Measurements from ENCODE around the gene ADGRV1. TPM values are rescaled to one million over a fixed set of nuclear protein-coding genes. Genes with fewer than 3 reads are reported as not detected.
A peak's percentile ranks its signal among the peaks of the same experiment; 100 is the strongest.

The ADGRV1 gene
- total and polyA plus RNA-seq, 3 donors from 2014 or later = 10.8 to 18.0 (median 12.6) TPM

- H3K27ac ChIP-seq = no peak overlapping the region
- no peaks in the 10 kb centered on the region for H3K36me3 ChIP-seq (ENCODE audit: low read depth, missing control alignments)
- WGBS, 2 donors = 98 to 100% methylated on average over 3 to 4 of the region's 5 CpGs
- H3K4me3 ChIP-seq = no peak overlapping the region
- H3K27me3 ChIP-seq = no peaks in the 10 kb centered on the region
- TF ChIP-seq CTCF (IDR thresholded peaks at IDR 0.05) = no peak
- no peak for TF ChIP-seq POLR2A (IDR thresholded peaks at IDR 0.05)
- intact Hi-C loops (cut with DNase I; ENCODE audit: low total_unique reads) = no loop called here
- DNase-seq = no peak
- H3K4me1 ChIP-seq = no peaks in the 10 kb centered on the region
- H3K9me3 ChIP-seq = no peaks in the 10 kb centered on the region
Observed at GRCh38 chr5:91206103-91206502, 647.5 kb downstream of the ADGRV1 start.

- TF ChIP-seq CTCF (IDR thresholded peaks at IDR 0.05) (no peak), POLR2A (IDR thresholded peaks at IDR 0.05) (no peak)
- 96 to 99% methylated on average over 2 of the region's 2 CpGs for WGBS, 2 donors
Observed at GRCh38 chr5:91206734-91207133, 648.1 kb downstream of the ADGRV1 start.

GRCh38 chr5:91207248-91207647 is 648.7 kb downstream of the ADGRV1 start:
- Histone ChIP-seq H3K9me3 (no peaks in the 10 kb centered on the region), H3K36me3 (ENCODE audit: low read depth, missing control alignments) (no peaks in the 10 kb centered on the region), H3K4me3 (no peak overlapping the region), H3K27ac (no peak overlapping the region), H3K4me1 (peaks cover 7% of the 10 kb centered on the region), H3K27me3 (no peaks in the 10 kb centered on the region)
- intact Hi-C loops (cut with DNase I; ENCODE audit: low total_unique reads) = no loop called here
- DNase-seq = no peak
- 87 to 88% methylated on average over 3 of the region's 3 CpGs for WGBS, 2 donors
- no peak for TF ChIP-seq POLR2A (IDR thresholded peaks at IDR 0.05)
- TF ChIP-seq CTCF (IDR thresholded peaks at IDR 0.05) = no peak

More at GRCh38 chr5:91206734-91207133, 648.1 kb downstream of the ADGRV1 start:
- Histone ChIP-seq H3K36me3 (ENCODE audit: low read depth, missing control alignments) (no peaks in the 10 kb centered on the region), H3K9me3 (no peaks in the 10 kb centered on the region), H3K4me3 (no peak overlapping the region), H3K27me3 (no peaks in the 10 kb centered on the region), H3K27ac (no peak overlapping the region), H3K4me1 (peaks cover 4% of the 10 kb centered on the region)
- intact Hi-C loops (cut with DNase I; ENCODE audit: low total_unique reads) = no loop called here
- no peak for DNase-seq

GRCh38 chr5:91211997-91212713 is 653.6 kb downstream of the ADGRV1 start:
- H3K27me3 ChIP-seq = no peaks in the 10 kb centered on the region
- DNase-seq = no peak
- peaks cover 13% of the 10 kb centered on the region for H3K4me1 ChIP-seq
- H3K9me3 ChIP-seq = no peaks in the 10 kb centered on the region
- intact Hi-C loops (cut with DNase I; ENCODE audit: low total_unique reads) = no loop called here
- TF ChIP-seq CTCF (IDR thresholded peaks at IDR 0.05) = no peak
- H3K36me3 ChIP-seq (ENCODE audit: low read depth, missing control alignments) = no peaks in the 10 kb centered on the region
- no peak overlapping the region for H3K4me3 ChIP-seq
- WGBS, 2 donors = 38 to 42% methylated on average over 6 of the region's 6 CpGs
- H3K27ac ChIP-seq = peak overlapping the region; percentile 18 to 20

GRCh38 chr5:91212714-91213092 is 654.1 kb downstream of the ADGRV1 start:
- intact Hi-C loops (cut with DNase I; ENCODE audit: low total_unique reads) = no loop called here
- 56 to 64% methylated on average over 1 of the region's 1 CpG for WGBS, 2 donors
- no peaks in the 10 kb centered on the region for H3K27me3 ChIP-seq
- H3K36me3 ChIP-seq (ENCODE audit: low read depth, missing control alignments) = no peaks in the 10 kb centered on the region
- no peak for TF ChIP-seq POLR2A (IDR thresholded peaks at IDR 0.05)
- TF ChIP-seq CTCF (IDR thresholded peaks at IDR 0.05) = no peak
- no peak overlapping the region for H3K4me3 ChIP-seq
- no peaks in the 10 kb centered on the region for H3K9me3 ChIP-seq
- peak overlapping the region in 1 of 2 donors; percentile 20 for H3K27ac ChIP-seq
- peak; percentile 25 for DNase-seq
- H3K4me1 ChIP-seq = peaks cover 13% of the 10 kb centered on the region
